ENCODE data around the gene ITPA.
"Not testable (repeated sequence)": the region's sequence is repeated elsewhere in the genome, so short reads cannot be mapped to it uniquely, and the experiment has no call there.

Gene ITPA

GRCh38 chr20:3202965-3203314, 6.4 kb upstream of the ITPA start:
- no peak for DNase-seq

GRCh38 chr20:3203315-3204123, 5.8 kb upstream of the ITPA start:
- DNase-seq = peak; percentile 56 to 59

- peak; percentile 95 to 97 for DNase-seq
Observed at GRCh38 chr20:3204124-3204794, 5.0 kb upstream of the ITPA start, which contains the start of gene DDRGK1. Gene DDRGK1, minus strand, starts transcription at chr20:3204682. Its CDS starts 55 bp downstream, at chr20:3204627.

- DNase-seq = no peak
Observed at GRCh38 chr20:3208786-3209256, 477 bp upstream of the ITPA start.

DNA sequence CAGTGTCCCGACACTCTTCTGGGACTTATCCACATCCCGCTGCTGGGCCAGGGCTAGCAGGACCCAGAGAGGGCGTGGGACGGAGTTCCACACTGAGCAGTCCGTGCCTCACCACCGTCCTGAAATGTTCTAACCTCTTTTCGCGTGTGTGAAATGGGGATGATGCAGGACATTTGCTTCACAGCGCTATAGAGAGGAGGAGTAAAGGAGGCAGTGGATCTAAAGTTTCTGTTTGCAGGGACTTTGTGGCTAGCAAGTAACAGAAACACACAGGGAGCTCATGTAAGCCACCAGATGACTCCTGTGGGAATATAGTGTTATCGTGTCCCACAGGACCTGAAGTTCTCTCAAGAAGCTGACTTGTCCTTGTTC, 634 bp downstream of the ITPA start:
- DNase-seq = no peak

DNA sequence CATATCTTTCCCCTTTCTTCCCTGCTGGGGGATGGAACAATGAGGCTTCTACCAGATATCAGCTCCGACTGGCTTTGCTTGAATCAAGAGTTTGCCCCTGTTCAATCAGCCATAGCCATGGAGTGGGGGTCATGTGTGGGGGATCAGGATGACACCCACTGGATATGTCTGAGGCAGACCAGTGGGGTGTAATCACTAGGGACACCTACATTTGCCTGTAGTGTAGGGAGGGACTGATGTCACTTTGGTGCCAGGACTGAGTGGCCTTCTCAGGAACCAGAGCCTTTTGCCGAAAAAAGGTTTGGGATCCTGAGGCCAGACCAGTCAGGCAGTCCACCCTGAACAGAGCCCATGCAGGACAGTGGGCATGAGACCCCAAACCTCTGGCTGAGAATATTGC, 1.0 kb downstream of the ITPA start:
- no peak for DNase-seq

DNA sequence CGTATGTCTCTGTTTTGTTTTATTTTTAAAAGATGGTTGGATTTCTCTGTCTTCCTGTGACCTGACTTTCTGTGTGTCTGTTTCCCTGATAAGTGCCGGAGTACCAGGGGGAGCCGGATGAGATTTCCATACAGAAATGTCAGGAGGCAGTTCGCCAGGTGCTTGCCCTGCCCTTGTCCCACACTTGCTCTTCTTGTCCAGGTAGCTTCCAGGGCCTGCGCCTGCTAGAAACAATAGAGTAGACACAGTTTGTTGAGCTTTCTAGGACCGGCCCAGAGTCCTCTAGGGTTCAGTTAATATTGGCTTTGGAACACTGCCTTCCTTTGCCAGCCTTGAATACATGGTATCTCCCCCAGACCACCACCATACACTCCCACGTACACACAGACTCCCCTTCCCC, 3.9 kb downstream of the ITPA start:
- no peak for DNase-seq

DNA sequence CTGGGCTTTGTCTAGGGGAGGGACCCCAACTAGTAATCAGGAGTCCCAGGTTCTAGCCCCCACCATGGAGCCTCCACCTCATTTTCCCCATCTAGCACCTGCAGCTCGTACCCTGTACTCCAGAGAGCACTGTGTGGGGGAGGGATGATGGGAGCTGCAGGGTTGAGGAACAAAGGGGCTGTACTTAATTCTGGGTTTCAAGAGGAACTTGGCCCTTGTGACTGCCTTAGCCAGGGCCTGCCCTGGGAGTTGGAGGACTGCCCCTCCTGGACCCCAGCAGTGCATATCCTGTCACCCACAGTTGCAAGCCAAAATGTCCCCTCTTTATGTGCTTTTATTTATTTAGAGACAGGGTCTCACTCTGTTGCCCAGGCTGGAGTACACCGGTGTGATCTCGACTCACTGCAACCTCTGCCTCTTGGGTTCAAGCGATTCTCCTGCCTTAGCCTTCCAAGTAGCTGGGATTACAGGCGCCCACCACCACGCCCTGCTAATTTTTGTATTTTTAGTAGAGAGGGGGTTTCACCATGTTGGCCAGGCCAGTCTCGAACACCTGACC, 6.1 kb downstream of the ITPA start:
- DNase-seq = not testable (repeated sequence)

DNA sequence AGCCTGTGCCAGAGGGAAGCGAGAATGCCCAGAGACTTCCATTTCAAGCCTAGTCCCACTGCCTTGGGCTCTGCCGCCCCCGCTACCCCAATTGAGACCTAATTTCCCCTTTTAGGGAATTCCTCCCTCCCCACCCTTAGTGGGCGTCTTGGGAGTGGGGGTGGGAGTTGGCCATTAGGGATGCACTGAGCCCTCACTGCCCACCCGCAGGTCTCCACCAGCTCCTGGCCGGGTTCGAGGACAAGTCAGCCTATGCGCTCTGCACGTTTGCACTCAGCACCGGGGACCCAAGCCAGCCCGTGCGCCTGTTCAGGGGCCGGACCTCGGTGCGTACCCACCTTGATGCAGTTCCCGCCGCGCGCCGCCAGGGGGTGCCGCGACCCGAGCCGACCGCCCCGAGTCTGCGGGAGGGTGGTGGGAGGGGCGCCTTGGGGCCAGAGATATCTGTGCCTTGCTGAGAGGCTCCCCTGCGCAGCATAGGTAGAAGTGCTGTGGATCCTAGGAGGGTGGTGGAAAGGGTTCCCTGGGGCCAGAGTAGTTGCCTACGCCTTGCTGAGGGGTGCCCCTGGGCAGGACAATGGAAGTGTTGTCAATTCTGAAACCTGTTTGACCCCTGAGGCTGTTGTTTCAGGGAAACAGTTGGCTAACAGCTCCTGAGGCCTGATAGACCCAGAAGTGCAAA, 9.2 kb downstream of the ITPA start:
- DNase-seq = peak; percentile 83 to 85

- no peak for DNase-seq
Observed at GRCh38 chr20:3221398-3222226, 12.3 kb downstream of the ITPA start.

- DNase-seq = no peak
Observed at GRCh38 chr20:3222635-3223600, 13.6 kb downstream of the ITPA start.

DNA sequence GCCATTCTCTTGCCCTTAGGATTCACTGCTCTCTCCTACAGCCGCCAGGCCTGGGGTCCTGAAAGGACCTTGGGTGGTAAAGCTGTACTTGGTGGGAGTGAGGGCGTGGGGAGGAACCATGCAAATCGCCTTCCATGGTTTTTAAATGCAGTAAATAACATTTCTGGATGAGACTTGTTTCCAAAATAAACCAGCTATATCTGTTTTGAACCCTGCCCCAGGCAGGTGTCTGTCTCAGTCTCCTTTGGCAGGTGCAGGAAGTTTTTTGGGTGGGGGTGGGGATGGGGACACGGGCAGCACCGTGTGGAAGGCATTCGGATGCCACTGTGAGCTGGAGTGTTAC, 14.3 kb downstream of the ITPA start:
- DNase-seq = no peak

DNA sequence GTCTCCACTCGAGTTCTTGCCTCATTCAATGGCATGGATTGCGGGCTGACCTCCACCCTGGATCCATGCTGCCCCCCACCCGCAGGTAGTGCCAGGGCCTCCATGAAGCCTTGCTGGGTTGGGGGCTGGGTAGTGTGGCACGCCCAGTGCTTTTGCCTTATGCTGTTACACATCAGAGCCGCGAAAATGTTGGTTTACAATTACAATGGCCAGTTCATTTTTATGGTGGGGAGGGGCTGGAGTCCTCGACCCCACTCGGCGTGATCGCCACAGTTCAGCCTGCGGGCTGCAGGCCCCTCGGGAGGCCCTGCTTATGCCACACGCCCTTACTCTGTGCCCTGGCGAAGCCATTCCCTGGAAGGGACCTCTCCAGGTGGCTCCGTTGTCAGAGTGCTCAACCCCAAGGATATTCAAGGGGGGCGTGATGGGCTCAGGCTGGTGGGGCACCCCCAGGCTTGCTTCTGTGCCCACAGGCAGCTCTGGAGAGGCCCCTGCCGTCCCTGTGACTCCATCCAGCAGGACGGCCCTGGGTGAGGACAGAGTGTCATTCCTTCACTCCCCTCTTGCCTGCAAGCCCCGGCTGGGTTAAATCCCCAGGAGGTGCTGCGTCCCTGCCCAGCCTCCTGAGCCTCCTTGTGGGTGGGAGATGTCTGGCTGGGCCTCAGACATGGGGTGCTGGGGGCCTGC, 14.8 kb downstream of the ITPA start:
- no peak for DNase-seq

DNA sequence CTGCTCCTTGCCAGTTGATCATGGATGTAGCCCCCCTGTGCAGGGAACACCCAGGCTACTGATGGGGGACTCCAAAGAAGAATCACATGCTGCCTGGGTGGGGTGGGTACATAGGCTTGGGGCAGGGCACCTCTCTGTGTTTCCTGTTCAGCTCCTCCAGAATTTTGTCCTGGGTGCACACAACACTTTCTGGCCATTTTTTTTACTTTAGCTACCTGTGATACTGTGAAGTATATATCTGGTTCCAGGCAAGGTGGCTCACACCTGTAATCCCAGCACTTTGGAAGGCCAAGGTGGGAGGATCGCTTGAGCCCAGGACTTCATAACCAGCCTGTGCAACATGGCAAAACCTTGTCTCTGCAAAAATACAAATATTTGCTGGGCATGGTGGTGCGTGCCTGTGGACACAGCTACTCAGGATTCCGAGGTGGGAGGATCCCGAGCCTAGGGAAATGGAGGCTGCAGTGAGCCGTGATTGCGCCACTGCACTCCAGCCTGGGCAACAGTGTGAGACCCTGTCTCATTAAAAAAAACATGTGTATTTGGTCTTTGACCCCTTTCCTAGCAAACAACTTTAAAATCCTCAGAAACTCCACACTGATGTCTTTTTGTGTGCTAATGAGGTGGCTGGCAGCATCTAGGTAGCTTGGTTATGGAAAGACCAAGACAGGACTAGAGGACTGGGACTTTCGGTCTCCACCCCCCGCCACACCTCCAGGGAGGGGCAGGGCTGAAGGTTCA, 15.6 kb downstream of the ITPA start:
- no peak for DNase-seq

GRCh38 chr20:3226093-3226492, 16.8 kb downstream of the ITPA start:
- no peak for DNase-seq

- DNase-seq = no peak
Observed at GRCh38 chr20:3226864-3227263, 17.6 kb downstream of the ITPA start.

DNA sequence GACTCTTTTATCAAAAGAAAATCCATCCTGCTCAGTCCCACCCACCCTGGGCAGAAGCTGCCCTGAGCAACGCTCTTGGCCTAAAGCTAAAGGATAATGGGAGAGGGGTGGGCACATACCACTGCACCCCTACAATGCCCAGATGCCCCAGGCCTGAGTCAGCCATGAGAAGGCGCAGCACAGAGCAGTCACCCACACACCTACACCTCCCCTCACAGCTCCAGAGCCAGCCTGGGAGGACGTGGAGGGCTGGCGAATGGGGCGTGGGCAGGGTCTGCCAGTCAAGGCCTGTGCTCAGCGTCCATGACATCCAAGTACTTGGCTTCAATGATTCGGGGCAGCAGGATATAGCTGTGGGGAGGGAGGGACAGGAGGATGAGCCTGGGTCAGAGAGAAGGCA, 18.2 kb downstream of the ITPA start:
- no peak for DNase-seq

DNA sequence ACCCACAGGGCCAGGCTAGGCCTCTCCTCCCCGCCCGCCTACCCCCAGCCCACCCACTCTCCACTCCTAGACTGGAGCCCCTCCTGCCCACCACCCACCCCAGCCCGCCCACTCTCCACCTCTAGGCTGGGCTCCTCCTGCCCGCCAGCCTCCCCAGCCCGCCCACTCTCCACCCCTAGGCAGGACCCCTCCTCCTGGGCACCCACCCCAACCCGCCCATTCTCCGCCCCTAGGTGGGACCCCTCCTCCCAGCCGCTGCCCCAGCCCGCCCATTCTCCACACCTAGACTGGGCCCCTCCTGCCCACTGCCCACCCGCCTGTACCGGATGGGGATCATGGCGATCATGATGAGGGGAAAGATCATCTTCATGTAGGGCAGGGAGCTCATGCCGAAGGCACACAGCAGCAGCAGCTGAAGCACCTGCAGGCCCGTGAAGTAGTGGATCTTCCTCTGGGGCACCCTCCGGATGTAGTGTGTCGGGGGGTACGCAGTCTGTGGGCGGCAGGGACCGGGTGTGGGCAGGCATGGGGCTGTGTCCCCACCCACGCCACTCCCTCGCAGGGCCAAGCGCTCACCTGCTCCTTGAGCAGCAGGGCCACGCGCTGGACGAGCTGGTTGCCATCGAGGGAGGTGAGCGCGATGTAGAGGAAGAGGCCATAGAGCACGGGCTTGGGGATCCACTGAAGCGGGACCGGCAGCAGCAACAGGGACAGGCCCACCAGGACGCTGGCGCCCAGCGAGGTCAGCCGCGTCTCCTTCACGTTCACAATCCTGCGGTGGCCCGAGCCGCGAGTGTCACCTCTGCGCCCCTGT, 18.8 kb downstream of the ITPA start:
- no peak for DNase-seq

DNA sequence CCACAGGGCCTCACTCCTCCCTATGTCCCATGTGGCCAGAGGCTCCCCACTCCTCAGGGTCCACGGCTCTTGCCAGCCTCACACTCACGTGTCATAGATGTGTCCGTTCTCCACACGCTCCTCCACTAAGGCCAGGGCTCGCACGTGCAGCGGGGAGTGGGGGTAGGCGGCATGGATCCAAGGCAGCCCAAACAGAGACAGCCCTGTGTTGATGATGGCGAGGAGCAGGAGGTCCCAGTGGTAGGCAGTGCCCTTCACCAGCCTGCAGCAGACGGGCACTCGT, 19.4 kb downstream of the ITPA start:
- DNase-seq = no peak

Measured in activated CD4-positive, alpha-beta T cell treated with anti-CD3 and anti-CD28 coated beads, Interleukin-2, amount 50 U/mL, for 48 hours (primary cell).